ENCODE data around the gene DDO.
"Not testable (repeated sequence)": the region's sequence is repeated elsewhere in the genome, so short reads cannot be mapped to it uniquely, and the experiment has no call there.

The DDO gene, protein sequence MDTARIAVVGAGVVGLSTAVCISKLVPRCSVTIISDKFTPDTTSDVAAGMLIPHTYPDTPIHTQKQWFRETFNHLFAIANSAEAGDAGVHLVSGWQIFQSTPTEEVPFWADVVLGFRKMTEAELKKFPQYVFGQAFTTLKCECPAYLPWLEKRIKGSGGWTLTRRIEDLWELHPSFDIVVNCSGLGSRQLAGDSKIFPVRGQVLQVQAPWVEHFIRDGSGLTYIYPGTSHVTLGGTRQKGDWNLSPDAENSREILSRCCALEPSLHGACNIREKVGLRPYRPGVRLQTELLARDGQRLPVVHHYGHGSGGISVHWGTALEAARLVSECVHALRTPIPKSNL

GRCh38 chr6:110415086-110415916 lies at the start of gene DDO:
Gene DDO, minus strand, starts transcription at chr6:110415575. Its CDS starts 2,113 bp downstream, at chr6:110413462.
- DNase-seq (ENCODE audit: low read depth) = no peak

GRCh38 chr6:110462884-110463481 lies 47.6 kb upstream of the DDO start:
- DNase-seq (ENCODE audit: low read depth) = no peak

DNA sequence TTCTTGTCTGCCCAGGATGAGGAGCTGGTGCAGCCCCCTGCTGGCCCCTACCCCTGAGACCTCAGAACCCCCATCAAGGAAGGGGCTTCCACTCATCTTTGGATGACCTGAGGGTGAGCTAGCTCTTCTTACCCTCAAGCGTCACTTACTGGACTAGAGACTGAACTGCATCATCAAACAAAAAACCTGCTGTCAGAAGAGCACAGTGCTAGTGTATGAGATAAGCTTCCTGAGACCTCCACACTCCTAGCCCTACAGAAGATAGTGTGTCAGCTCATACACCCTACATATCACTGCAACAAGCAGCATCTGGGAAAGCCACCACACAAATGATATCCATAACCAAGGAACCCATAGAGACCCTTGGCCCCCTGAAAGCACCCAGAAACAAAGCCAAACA lies 46.0 kb upstream of the DDO start:
- DNase-seq (ENCODE audit: low read depth) = no peak

- DNase-seq (ENCODE audit: low read depth) = no peak
Measured at GRCh38 chr6:110459137-110459536, 43.8 kb upstream of the DDO start.

- no peak for DNase-seq (ENCODE audit: low read depth)
Measured at GRCh38 chr6:110458476-110458875, 43.1 kb upstream of the DDO start.

- DNase-seq (ENCODE audit: low read depth) = not testable (repeated sequence)
Measured at GRCh38 chr6:110457567-110458175, 42.3 kb upstream of the DDO start.

DNA sequence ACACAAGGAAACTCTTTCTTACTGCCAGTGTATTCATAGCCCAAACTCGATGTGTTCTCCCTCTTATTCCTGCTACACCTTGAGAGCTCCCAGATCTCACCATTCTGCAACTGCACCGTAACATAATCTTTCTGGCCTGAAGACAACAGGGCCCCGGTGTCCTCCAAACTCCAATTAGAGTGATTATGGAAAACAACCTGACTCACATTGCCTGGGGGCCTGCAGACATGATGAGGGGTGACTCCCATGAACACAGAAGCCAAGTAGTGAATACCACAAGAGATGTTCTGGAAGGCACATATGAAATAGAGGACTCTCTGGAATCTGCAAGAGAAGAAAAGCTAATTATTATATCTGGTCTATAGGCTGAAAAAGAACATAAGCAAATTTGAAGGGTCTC lies 41.3 kb upstream of the DDO start:
- DNase-seq (ENCODE audit: low read depth) = no peak

GRCh38 chr6:110449541-110449895 lies 34.1 kb upstream of the DDO start:
- no peak for DNase-seq (ENCODE audit: low read depth)

- no peak for DNase-seq (ENCODE audit: low read depth)
Measured at GRCh38 chr6:110448846-110449540, 33.6 kb upstream of the DDO start.

- no peak for DNase-seq (ENCODE audit: low read depth)
Measured at GRCh38 chr6:110447761-110448160, 32.4 kb upstream of the DDO start.

- no peak for DNase-seq (ENCODE audit: low read depth)
Measured at GRCh38 chr6:110446405-110446804, 31.0 kb upstream of the DDO start.

- DNase-seq (ENCODE audit: low read depth) = no peak
Measured at GRCh38 chr6:110440026-110440425, 24.7 kb upstream of the DDO start.

- no peak for DNase-seq (ENCODE audit: low read depth)
Measured at GRCh38 chr6:110439356-110439755, 24.0 kb upstream of the DDO start.

GRCh38 chr6:110434961-110435602 lies 19.7 kb upstream of the DDO start:
- DNase-seq (ENCODE audit: low read depth) = no peak

GRCh38 chr6:110432285-110432900 lies 17.0 kb upstream of the DDO start:
- DNase-seq (ENCODE audit: low read depth) = no peak

- no peak for DNase-seq (ENCODE audit: low read depth)
Measured at GRCh38 chr6:110430741-110431140, 15.4 kb upstream of the DDO start.

GRCh38 chr6:110430236-110430635 lies 14.9 kb upstream of the DDO start:
- DNase-seq (ENCODE audit: low read depth) = no peak

DNA sequence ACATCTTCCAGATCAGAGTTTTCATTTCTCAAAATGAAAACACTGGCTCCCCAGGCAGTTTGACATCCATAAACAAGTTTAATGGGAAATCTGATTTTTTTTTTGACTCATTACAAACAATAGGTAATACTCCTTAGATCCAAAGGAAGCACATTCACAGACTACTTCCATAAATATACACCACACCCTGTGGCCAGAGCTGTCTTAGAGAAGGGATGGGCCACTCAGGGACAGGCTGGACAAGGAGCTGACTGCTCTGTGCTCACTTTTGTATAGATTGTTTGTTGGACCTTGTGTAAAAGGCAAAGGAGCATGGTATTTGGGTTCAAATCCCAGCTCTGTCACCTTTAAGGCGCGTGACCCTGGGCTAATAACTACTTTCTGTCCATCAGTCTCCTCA lies 12.8 kb upstream of the DDO start:
- no peak for DNase-seq (ENCODE audit: low read depth)

- DNase-seq (ENCODE audit: low read depth) = no peak
Measured at GRCh38 chr6:110425816-110426215, 10.4 kb upstream of the DDO start.

GRCh38 chr6:110422444-110422822 lies 7.1 kb upstream of the DDO start:
- no peak for DNase-seq (ENCODE audit: low read depth)

All from stimulated activated CD8-positive, alpha-beta memory T cell treated with anti-CD3 and anti-CD28 coated beads, Interleukin-15, amount 100 ng/mL, for 1 hour (primary cell).